HepG2 (cell line): ENCODE measurements around the gene UCN. TPM values are rescaled to one million over a fixed set of nuclear protein-coding genes. Genes with fewer than 3 reads are reported as not detected.

ENCODE experiments used
- AFF4 ChIP-seq: sonication (generic); formaldehyde crosslinking; IDR thresholded peaks from 2 replicates; pipeline ENCODE4 v1.4.0; 2020; ENCODE audit warnings: missing genetic modification reagents
- CTCF ChIP-seq: sonication (generic); formaldehyde crosslinking; IDR thresholded peaks from 2 replicates; pipeline ENCODE4 v1.5.0; 2020; ENCODE audit warnings: mild to moderate bottlenecking, missing genetic modification reagents, moderate library complexity
- KAT8 ChIP-seq: IDR thresholded peaks from 2 replicates; pipeline ENCODE4 v1.6.1; 2016; ENCODE audit warnings: missing genetic modification reagents, missing compliant biosample characterization
- MAF1 ChIP-seq: sonication (generic); formaldehyde crosslinking; IDR thresholded peaks from 2 replicates; pipeline ENCODE4 v1.5.0; 2020; ENCODE audit warnings: missing genetic modification reagents, borderline replicate concordance
- NR3C1 ChIP-seq: sonication (generic); formaldehyde crosslinking; IDR thresholded peaks from 2 replicates; pipeline ENCODE4 v1.4.0; 2020; ENCODE audit warnings: missing genetic modification reagents
- RBFOX2 ChIP-seq: fragments of 200-400 bp; formaldehyde crosslinking; IDR thresholded peaks from 2 replicates; pipeline ENCODE4 v1.6.1; 2017; ENCODE audit warnings: low read depth, mild to moderate bottlenecking, low read length
- SMAD9 ChIP-seq: sonication (generic); formaldehyde crosslinking; IDR thresholded peaks from 2 replicates; pipeline ENCODE4 v1.5.1; 2020; ENCODE audit warnings: mild to moderate bottlenecking, missing genetic modification reagents
- TBP ChIP-seq: sonication (generic); formaldehyde crosslinking; IDR thresholded peaks from 2 replicates; pipeline ENCODE4 v1.5.0; 2020; ENCODE audit warnings: missing genetic modification reagents
- TCF7 ChIP-seq: sonication (generic); IDR thresholded peaks from 2 replicates; pipeline ENCODE4 v1.6.1; 2016; ENCODE audit warnings: antibody characterized with exemption, low read depth
- TRAFD1 ChIP-seq: sonication (generic); formaldehyde crosslinking; IDR thresholded peaks from 2 replicates; pipeline ENCODE4 v1.5.1; 2020; ENCODE audit warnings: missing genetic modification reagents, mild to moderate bottlenecking, borderline replicate concordance
- ZNF580 ChIP-seq: IDR thresholded peaks from 2 replicates; pipeline ENCODE4 v1.6.1; 2016; ENCODE audit warnings: low read depth, borderline replicate concordance
- ZNF670 ChIP-seq: sonication (generic); formaldehyde crosslinking; IDR thresholded peaks from 2 replicates; pipeline ENCODE4 v1.8.0; 2022; ENCODE audit warnings: mild to moderate bottlenecking, missing genetic modification reagents, borderline replicate concordance
- polyA plus RNA-seq, 8 experiments: library from polyadenylated mRNA; depleted of rRNA in 3 of 8; stranded (reverse) in 7 of 8; unstranded in 1 of 8; fragments of >200 nt; fragmentation: Illumina TruSeq in 4 of 8; extraction: Trizol in 4 of 8; gene quantifications; 2 replicates each; pipeline versions ENCODE4 v1.2.1 to v1.2.3, GENCODE V29; 2011 to 2016; ENCODE audit warnings: low read depth in 4 of 8, missing spikeins in 1 of 8, mixed read lengths in 1 of 8; ENCODE audit not compliant: insufficient read depth in 1 of 8
- total RNA-seq, 5 experiments: library from RNA; depleted of rRNA; stranded (reverse); fragments of >200 nt; fragmentation: Illumina TruSeq; extraction: Trizol; gene quantifications; 2 replicates each; pipeline ENCODE4 v1.2.3, GENCODE V29; 2016; ENCODE audit warnings: low read depth in 1 of 5

The UCN gene
- total and polyA plus RNA-seq, 2 of the 13 experiments (the other 11 are each of a cell fraction or from before 2014, with no cell fraction given): 1.2 to 2.3 TPM

GRCh38 chr2:27322766-27323595 is 14.7 kb upstream of the UCN start, which contains the start of gene MPV17 (continued):
- TF ChIP-seq CTCF (CRISPR knock-in tag) (no peak), TBP (CRISPR knock-in tag) (no peak), SMAD9 (CRISPR knock-in tag) (no peak; the same call in 1 of the 2 replicates), TCF7 (no peak), TRAFD1 (CRISPR knock-in tag) (0 out of 2 replicates have a peak, but pooled peaks have one; percentile 26), RBFOX2 (peak; percentile 86), KAT8 (CRISPR knock-in tag) (peak; percentile 96), ZNF580 (CRISPR knock-in tag) (no peak), MAF1 (no peak; the same call in 1 of the 2 replicates), ZNF670 (CRISPR knock-in tag) (peak; percentile 70), AFF4 (no peak), NR3C1 (no peak)
